ENCODE data around the gene PRKN. TPM values are rescaled to one million over a fixed set of nuclear protein-coding genes. Genes with fewer than 3 reads are reported as not detected.

The PRKN gene
- total and polyA plus RNA-seq, 2 experiments from 2014 or later = 2.3 to 3.9 TPM

DNA sequence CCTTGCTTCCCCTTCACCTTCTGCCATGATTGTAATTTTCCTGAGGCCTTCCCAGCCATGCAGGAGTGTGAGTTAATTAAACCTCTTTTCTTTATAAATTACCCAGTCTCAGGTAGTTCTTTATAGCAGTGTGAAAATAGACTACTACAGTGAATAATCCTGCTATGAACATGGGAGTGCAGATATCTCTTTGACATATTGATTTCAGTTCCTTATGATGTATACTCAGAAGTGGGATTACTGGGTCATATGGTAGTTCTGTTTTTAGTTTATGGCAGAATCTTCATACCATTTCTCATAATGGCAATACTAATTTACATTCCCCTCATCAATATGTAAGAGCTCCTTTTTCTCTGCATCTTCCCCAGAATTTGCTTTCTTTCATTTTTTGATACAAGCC, 26.2 kb upstream of the PRKN start:
- Histone ChIP-seq H3K9me2 (replicated peaks; ENCODE audit: insufficient read depth) (no peaks in the 10 kb centered on the region), H3K4me3 (no peak overlapping the region), H3K27me3 (no peaks in the 10 kb centered on the region), H3K4me1 (ENCODE audit: insufficient read depth) (no peaks in the 10 kb centered on the region), H3K4me2 (no peak overlapping the region), H3K36me3 (replicated peaks; ENCODE audit: insufficient read depth, low read depth) (no peaks in the 10 kb centered on the region), H3K27ac (no peak overlapping the region), H3K9me3 (ENCODE audit: low read depth) (no peaks in the 10 kb centered on the region), H3K79me2 (no peaks in the 10 kb centered on the region), H4K20me1 (ENCODE audit: insufficient read depth, poor library complexity, severe bottlenecking) (no peaks in the 10 kb centered on the region), H2AFZ (no peak overlapping the region)
- no peak for DNase-seq (ENCODE audit: low spot score)
- no peak for TF ChIP-seq EZH2phosphoT487 (IDR thresholded peaks at IDR 0.05; ENCODE audit: low read depth, severe bottlenecking, unreplicated experiment)
- TF ChIP-seq, protein P1, sequence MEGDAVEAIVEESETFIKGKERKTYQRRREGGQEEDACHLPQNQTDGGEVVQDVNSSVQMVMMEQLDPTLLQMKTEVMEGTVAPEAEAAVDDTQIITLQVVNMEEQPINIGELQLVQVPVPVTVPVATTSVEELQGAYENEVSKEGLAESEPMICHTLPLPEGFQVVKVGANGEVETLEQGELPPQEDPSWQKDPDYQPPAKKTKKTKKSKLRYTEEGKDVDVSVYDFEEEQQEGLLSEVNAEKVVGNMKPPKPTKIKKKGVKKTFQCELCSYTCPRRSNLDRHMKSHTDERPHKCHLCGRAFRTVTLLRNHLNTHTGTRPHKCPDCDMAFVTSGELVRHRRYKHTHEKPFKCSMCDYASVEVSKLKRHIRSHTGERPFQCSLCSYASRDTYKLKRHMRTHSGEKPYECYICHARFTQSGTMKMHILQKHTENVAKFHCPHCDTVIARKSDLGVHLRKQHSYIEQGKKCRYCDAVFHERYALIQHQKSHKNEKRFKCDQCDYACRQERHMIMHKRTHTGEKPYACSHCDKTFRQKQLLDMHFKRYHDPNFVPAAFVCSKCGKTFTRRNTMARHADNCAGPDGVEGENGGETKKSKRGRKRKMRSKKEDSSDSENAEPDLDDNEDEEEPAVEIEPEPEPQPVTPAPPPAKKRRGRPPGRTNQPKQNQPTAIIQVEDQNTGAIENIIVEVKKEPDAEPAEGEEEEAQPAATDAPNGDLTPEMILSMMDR (IDR thresholded peaks at IDR 0.05; ENCODE audit: poor library complexity) = no peak
- TF ChIP-seq EZH2 (IDR thresholded peaks at IDR 0.05; ENCODE audit: borderline replicate concordance) = no peak

DNA sequence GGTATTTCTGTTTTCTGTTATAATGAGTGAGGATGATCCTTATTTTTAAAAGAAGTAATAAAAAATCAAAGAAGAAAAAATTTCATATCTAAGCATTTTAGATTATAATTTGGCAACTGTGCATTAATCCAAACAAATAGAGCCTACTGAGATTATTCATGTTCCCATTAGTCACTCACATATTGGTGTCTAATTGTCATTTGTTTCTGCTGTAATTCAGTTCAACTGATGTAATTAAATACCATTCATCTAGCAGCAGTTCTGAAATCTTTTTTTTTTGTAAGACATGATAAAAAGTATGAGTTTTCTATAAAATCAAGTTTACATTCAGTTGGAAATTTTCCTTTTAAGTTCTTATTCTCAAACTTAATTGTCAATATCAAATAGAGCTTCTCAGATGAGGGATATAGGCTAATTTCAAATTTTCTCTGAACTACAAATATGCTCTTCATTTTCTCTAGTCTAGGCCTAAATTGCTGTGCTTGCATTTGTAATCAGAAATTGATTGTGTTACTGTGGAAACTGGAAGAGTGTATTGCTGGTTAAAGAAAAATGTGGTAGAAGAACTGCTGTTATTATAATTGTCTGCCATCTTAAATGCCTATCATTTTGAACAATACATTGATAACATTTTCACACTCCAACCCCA, 23.8 kb upstream of the PRKN start:
- no peaks in the 10 kb centered on the region for H3K36me3 ChIP-seq (replicated peaks; ENCODE audit: insufficient read depth, low read depth)
- DNase-seq (ENCODE audit: low spot score) = no peak
- no peak overlapping the region for H3K27ac ChIP-seq
- H3K27me3 ChIP-seq = no peaks in the 10 kb centered on the region
- TF ChIP-seq EZH2phosphoT487 (IDR thresholded peaks at IDR 0.05; ENCODE audit: low read depth, severe bottlenecking, unreplicated experiment) = no peak
- TF ChIP-seq EZH2 (IDR thresholded peaks at IDR 0.05; ENCODE audit: borderline replicate concordance) = no peak
- TF ChIP-seq, protein P1 (IDR thresholded peaks at IDR 0.05; ENCODE audit: poor library complexity) = no peak
- H3K4me2 ChIP-seq = no peak overlapping the region
- no peak overlapping the region for H3K4me3 ChIP-seq
- H3K9me3 ChIP-seq (ENCODE audit: low read depth) = no peaks in the 10 kb centered on the region
- H4K20me1 ChIP-seq (ENCODE audit: insufficient read depth, poor library complexity, severe bottlenecking) = no peaks in the 10 kb centered on the region
- no peaks in the 10 kb centered on the region for H3K4me1 ChIP-seq (ENCODE audit: insufficient read depth)
- H3K79me2 ChIP-seq = no peaks in the 10 kb centered on the region
- H3K9me2 ChIP-seq (replicated peaks; ENCODE audit: insufficient read depth) = no peaks in the 10 kb centered on the region
- no peak overlapping the region for H2AFZ ChIP-seq

DNA sequence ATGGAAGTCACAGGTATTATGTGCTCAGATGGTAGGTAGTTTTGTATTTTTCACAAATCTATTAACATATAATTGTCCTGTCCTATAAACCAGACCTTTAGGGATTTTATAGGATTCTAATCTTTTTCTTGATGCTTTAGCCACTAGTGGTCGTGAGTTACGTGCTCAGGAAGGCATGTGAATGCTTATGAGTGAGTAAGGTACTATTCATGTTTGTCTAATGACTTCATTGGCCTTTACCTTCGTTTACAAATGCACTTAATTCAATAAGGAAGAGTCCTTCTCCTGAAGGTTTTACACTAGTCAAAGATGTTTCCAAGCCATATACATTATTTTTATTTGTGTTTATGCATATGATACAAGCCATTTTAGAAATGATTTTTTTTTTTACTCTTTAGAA, 23.2 kb upstream of the PRKN start:
- no peak overlapping the region for H3K4me2 ChIP-seq
- no peaks in the 10 kb centered on the region for H3K36me3 ChIP-seq (replicated peaks; ENCODE audit: insufficient read depth, low read depth)
- no peaks in the 10 kb centered on the region for H3K9me2 ChIP-seq (replicated peaks; ENCODE audit: insufficient read depth)
- H2AFZ ChIP-seq = no peak overlapping the region
- peak; percentile 6 for DNase-seq (ENCODE audit: low spot score)
- TF ChIP-seq EZH2phosphoT487 (IDR thresholded peaks at IDR 0.05; ENCODE audit: low read depth, severe bottlenecking, unreplicated experiment) (no peak), EZH2 (IDR thresholded peaks at IDR 0.05; ENCODE audit: borderline replicate concordance) (no peak)
- TF ChIP-seq, protein P1 (IDR thresholded peaks at IDR 0.05; ENCODE audit: poor library complexity) = no peak
- H3K79me2 ChIP-seq = no peaks in the 10 kb centered on the region
- H3K27ac ChIP-seq = no peak overlapping the region
- no peaks in the 10 kb centered on the region for H3K27me3 ChIP-seq
- H4K20me1 ChIP-seq (ENCODE audit: insufficient read depth, poor library complexity, severe bottlenecking) = no peaks in the 10 kb centered on the region
- no peaks in the 10 kb centered on the region for H3K9me3 ChIP-seq (ENCODE audit: low read depth)
- 39% methylated on average over 3 of the region's 3 CpGs for WGBS (ENCODE audit: low lambda C conversion rate, missing lambda C conversion rate)
- H3K4me3 ChIP-seq = no peak overlapping the region
- no peaks in the 10 kb centered on the region for H3K4me1 ChIP-seq (ENCODE audit: insufficient read depth)

DNA sequence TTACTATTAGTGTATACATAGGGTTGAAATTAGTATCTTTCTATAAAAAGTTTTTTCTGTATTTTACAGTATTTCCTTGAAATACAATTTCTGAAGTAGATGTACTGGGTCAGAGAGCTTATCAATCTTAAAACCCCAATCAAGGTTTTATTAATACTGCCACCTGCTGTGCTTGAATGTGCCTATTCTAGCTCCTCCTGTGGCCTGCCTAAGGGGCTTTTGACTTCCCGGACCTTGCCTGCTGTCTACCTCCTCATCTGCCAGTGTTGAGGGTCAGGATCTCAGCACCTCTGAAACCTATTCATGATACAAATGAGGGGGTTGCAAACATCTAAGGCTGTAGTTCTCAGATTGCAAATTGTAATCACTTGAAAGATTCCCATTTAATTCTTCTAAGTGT, 9.4 kb upstream of the PRKN start:
- Histone ChIP-seq H3K79me2 (no peaks in the 10 kb centered on the region), H3K4me3 (no peak overlapping the region), H3K9me2 (replicated peaks; ENCODE audit: insufficient read depth) (no peaks in the 10 kb centered on the region), H3K27me3 (no peaks in the 10 kb centered on the region), H2AFZ (no peak overlapping the region), H3K27ac (no peak overlapping the region), H3K4me2 (no peak overlapping the region), H3K4me1 (ENCODE audit: insufficient read depth) (no peaks in the 10 kb centered on the region), H3K9me3 (ENCODE audit: low read depth) (no peaks in the 10 kb centered on the region), H3K36me3 (replicated peaks; ENCODE audit: insufficient read depth, low read depth) (no peaks in the 10 kb centered on the region), H4K20me1 (ENCODE audit: insufficient read depth, poor library complexity, severe bottlenecking) (no peaks in the 10 kb centered on the region)
- DNase-seq (ENCODE audit: low spot score) = no peak
- WGBS (ENCODE audit: low lambda C conversion rate, missing lambda C conversion rate) = 26% methylated on average over 1 of the region's 1 CpG
- TF ChIP-seq, protein P1 (IDR thresholded peaks at IDR 0.05; ENCODE audit: poor library complexity) = peak; percentile 17
- no peak for TF ChIP-seq EZH2 (IDR thresholded peaks at IDR 0.05; ENCODE audit: borderline replicate concordance)
- TF ChIP-seq EZH2phosphoT487 (IDR thresholded peaks at IDR 0.05; ENCODE audit: low read depth, severe bottlenecking, unreplicated experiment) = no peak
